Measurements from ENCODE around the gene ZSWIM8.
"Not testable (repeated sequence)": the region's sequence is repeated elsewhere in the genome, so short reads cannot be mapped to it uniquely, and the experiment has no call there.

Gene ZSWIM8

DNA sequence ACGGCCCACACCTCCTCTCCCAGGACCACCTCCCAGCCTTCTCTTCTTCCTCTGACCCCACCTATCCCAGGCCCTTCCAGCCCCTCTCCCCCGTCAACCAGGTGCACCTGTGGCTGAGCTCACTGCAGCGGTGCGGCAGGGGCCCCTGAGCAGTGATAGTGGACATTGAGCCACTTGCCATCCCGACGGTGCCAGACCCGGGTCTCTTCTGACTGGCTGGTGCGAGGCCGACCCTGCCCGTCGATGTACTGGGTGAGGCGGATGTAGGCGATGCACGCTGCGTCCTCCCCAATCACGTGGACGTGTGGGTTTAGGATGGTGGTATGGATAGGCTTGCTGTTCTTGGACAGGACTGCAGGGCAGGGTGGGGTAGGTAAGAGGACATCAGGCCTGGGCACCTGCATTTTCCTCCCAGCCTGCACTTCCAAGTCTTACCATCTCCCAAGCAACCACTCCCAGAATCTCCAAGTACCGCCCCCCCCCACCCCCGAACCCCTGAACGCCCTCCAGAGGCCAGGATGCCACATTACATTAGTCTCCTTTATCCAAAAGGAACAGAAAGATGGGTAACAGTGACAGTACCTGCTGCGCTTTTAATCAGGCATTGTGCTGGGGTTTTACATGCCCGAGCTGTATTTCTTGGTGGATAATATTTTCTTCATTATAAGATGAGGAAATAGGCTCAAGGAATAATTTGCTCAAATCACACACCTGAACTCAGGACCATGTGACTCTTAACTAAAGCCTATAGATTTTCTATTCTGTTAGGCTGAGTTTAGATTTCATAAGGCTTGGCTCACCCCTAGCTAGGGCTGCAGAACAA, 29.7 kb downstream of the ZSWIM8 start:
- no peak for DNase-seq

DNA sequence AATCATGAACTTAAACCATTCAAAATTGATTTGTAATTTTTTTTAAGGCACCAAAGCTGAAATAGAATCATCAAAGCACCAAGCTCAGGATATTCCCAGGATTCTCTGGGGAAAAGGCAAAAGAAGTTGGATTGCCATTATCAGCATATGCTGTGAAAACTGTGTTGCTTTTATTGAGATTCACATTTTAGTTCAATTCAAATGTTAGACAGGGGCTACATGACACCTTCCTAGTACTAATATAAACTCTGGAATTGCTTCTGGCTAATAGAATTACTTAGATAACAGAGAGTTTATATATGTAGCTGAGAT, 30.3 kb downstream of the ZSWIM8 start:
- no peak for DNase-seq

DNA sequence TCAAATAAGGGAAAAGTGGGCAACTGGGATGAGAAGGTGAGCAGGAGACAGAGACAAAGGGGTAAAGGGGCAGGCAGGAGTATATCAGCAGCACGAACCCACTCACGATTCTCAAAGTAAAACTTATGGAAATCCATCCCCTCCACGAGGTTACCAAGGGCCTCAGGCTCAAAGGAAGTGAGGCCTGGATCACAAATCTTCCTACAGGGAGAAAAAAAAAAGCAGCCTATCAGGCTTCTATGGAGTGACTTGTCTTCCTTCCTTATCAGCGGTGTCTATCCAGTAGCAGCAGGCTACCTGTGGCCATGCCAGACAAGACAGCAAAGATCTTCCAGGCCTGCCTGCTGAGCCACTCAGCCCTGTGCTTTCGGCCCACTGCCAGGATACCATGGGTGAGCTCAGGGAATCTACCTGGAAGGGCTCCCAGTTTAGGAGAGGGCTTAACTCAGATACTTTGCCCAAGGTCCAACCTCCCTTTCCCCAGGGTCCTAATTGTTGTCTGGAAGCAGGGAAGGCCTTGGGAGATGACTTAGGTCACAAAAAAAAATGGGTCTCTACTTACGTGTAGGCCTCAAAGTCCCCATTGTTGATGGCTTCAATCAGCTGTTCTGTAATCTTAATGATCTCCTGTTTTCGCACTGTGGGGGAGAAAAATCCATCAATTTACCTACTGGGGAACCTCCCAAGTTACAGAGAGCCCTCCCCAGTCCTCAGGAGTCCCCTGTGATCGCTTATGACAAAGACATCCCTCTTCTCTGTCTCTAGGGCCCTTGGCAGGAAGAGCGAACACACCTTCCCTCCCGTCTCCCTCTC, 31.7 kb downstream of the ZSWIM8 start:
- no peak for DNase-seq

DNA sequence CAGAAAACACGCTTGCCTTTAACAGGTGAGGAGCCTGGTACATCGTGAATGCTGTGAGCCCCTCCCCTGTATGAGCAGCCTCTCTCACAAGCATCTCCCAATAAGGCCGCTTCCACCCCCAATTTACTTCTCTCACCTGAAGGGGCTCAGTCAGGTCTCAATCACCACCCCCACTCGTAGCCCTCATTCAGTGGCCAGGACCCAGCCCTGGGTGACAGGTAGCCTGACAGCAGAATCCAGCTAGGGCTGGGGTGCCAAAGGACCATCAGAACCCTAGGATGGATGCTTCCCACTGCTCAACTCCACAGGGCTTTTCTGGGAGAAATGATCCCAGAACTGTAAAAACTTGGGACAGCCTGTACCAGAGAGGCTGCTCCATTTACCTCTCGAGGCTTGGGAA, 32.4 kb downstream of the ZSWIM8 start:
- no peak for DNase-seq

DNA sequence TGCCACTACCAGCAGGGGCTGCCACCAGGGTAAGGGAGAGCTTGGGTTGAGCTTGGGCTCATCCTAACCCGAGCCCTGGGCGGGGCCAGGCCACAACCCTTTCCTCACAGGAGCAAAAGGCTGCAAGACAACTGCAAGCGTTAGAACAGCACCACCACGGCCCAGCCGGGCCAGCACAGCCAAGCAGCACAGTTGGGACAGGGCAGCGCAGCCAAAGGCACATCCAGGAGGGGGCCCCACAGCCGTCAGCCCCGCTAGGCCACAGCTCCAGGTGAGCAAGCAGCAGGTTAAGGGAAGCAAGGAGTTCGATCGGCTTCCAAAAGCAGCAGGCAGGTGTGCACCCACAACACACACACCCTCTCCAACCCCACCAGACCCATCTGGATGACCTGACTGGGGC, 33.0 kb downstream of the ZSWIM8 start:
- no peak for DNase-seq

DNA sequence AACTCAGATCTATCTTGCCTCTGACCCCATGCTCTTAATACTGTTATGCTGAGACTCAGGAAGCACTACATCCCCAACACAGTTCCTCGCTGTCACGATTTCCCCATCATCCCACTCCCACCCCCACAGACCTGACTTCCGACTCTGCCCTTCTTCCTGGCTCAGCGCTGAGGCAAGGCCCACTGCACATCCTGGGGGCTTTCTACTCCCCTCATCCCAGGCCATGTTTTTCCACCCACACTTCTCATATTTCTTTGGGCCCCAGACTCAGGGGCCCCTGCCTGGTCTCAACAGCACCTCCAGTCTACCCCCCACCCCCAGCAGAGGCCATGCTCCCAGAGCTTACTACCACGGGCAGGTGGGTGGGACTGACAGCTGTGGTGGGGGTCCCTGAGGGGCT, 33.7 kb downstream of the ZSWIM8 start:
- no peak for DNase-seq

DNA sequence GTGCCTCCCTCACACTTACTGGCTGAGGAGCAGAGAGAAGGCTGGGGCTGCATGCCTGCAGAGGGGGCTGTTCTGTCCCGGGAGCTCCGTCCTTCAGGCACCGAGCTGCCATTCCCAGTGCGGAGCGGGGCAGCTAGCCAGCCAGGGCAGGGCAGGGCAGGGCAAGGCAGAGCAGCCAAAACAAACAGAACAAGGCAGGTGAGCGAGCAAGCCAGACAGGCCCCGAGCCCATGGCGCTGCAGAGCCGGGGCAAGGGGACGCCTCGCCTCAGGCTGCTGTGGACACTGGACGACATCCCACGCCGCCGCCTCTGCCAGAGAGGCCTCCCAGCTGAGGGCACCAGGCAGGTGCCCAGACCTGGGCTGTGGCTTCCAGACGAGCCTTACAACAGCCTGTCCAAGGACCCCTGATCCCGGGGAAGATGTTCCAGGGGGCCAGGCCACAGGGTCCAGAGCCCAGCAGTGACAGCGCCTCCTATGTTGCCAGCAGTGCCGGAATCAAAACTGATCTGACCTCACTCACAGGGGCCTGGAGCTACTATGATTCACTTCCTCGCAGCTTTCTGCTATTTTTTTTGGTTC, 34.2 kb downstream of the ZSWIM8 start:
- DNase-seq = no peak

DNA sequence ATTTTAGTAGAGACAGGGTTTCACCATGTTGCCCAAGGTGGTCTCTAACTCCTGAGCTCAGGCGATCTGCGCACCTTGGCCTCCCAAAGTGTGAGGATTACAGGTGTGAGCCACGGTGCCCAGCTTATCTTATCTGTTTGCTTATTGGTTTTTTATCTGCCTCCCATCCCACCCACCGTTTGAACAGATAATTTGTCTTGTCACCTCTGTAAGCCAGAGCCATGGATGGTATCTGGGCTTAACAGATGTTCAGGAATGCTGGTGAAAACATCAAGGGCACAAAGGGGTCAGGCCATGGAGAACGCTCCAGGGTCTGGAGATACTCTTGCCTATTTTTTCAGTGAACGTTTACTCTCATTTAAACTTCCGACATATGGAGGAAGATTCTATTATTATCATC, 38.0 kb downstream of the ZSWIM8 start:
- DNase-seq = no peak

DNA sequence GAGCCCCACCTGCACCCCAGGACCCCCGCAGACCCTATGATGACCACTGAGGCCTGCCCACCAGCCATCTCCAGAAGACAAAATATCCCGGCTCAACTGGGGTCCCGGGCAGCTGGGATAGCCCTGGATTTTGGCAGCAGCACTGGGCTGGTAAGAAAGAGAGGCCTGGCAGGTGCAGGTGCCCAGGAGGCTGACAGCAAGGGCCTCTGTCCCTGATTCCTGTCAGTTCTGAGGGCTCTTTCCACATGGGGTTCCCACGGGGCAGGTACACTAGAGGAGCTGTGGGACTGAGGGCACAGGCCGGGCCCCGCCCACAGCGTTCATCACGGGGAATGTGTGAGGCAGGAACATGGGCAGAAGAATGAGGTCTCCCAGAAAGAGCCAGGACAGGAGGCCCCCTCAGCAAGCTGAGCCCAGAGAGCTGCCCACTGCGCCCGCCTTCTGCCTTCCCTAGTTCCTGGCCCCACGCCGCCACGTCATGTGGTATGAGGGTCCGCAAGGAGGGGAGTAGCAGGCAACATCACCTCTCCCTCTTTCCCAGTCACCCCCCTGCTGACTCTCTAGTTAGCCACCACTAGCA, 38.8 kb downstream of the ZSWIM8 start:
- no peak for DNase-seq

DNA sequence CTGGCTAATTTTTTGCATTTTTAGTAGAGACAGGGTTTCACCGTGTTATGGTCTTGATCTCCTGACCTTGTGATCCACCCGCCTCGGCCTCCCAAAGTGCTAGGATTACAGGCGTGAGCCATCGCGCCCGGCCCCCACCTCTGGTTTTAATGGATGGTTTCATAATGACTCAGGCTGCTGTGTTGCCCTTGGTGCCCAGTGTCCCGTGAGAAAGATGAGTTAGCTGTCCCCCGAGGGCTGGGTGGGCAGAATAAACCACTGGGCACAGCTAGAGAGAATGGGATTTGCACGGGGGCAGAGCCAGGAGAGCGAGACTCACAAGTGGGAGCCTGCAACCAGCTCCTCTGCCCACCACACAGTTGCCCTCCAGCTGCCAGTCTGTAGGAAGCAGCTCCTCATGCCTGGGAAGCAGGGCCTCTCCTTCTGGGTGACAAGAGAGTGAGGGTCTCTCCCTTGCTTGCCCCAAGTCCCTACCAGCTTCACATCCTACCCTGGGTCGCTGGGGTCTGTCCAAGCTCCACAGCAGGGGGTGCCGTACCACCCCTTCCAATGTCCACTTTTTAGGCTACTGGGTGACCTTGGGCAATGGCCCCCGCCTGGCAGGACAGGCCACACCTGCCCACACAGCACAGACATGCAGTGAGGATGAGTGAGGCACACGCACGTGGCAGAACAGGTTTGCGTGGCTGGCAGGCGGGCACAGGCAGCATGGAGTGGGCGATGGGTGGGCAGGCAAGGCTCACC, 42.1 kb downstream of the ZSWIM8 start:
- no peak for DNase-seq

DNA sequence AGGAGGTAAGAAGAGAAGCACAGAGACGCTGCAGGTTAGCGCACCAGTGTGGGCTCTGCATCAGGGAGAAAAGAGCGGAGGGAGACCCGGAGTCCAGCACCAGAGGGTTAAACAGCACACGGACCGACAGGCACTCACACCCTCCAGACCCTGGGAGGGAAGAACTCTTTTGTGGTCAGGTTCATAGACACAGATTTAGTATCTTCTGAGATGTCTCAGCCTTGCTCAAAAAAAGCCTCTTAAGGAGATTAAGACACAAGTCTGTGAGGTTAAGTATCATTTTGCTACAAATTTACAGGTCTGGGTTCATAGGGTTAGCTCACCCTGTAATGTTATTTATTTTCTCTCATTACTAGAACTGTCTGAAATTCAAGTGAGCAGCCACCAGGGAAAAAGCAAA, 42.8 kb downstream of the ZSWIM8 start:
- no peak for DNase-seq

DNA sequence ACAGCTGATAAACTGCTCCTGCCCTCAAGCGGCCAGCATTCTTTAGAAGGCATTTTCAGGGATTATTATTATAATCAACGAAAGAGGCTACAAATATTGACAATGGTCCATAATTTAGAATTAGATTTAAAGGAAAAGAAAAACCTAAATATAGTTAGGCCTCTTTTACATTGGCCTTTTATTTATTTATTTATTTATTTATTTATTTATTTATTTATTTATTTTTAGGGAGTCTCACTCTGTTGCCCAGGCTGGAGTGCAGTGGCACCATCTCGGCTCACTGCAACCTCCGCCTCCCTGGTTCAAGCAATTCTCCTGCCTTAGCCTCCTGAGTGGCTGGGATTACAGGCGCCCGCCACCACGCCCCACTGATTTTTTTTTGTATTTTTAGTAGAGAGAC, 43.7 kb downstream of the ZSWIM8 start:
- not testable (repeated sequence) for DNase-seq

DNA sequence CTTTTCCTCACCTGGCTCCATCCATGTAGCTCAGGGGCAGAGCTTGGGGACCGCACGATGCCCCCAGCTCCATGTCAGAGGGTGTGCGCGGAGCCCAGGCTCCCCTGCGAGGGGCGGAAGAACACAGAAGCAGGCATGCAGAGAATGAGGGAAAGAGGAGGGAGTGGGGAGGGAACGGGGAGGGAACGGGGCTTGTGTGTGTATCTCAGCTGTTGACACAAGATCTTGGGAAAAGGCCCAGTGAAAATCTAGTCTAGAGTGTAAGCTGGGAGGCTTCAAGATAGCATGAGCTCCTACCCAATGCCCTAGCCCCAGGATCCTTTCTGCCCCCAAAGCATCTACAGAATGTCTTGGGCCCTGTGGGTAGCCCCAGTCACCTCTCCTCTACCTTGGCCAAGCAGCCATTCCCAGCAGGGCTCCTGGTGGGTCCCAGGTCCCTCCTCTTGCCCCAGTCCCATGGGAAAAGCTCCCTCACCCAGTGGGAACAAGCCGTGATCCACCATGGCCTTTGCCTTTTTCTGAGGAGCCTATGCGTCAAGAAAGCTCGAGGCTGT, 51.1 kb downstream of the ZSWIM8 start:
- no peak for DNase-seq

DNA sequence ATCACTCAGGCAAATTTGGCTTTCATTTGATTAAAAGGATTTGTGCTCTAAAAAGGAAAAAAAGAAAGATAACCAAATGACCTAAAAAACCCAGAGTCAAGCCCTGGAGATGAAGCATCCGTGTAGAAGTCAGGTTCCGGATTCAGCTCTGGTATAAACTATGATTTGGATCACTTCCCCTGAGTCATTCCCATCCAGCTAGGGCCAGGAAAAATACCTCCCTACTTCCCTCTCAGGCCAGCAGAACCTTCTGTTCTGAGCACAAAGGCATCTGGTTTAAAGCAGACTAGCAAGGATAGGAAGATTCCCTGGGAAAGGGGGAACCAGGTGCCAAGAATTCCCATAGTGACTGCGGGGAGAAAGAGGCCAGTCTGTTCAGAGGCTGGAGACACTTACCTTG, 51.7 kb downstream of the ZSWIM8 start:
- no peak for DNase-seq

DNA sequence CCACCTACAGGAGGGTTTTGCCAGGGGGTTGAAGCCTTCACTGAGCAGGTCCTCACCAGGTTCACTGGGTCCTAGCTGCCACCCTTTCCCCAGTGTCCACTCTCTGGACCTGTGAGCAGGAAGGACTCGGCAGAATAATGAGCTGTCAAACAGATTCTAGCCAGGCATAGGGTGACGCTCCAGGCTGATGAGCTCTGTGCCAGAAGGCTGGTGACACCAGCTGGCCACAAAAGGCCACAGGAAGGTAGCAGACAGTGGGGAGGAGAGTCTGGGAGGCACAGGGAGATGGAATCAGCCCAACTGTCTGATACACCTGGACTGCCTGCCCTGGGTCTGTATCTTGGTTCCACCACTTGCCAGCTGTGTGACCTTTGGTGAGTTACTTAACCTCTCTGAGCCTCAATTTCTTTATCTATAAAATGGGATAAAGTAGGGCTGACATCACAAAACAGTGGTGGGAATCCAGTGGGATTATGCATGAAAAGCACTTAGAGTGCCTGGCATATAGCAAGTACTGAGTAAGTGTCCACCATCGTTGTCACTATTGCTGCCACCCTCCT, 52.7 kb downstream of the ZSWIM8 start:
- no peak for DNase-seq

DNA sequence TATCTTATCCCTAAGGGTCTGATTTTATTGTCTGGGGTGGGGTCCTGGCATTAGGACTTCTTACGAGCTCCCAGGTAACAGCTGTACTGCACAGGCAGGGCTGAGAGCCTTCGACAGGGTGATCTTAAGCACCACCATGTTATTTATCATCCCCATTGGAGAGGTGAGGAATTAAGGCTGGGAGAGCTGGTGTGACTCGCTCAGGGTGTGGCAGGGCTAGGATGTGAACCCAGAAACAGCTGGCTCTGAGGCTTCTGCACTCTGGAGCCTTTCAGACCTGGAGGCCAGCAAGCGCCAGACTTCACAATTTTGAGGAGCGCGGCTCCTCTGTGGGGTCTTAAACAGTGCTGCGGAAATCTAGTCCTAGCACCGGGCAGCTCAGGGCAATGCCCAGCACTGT, 53.4 kb downstream of the ZSWIM8 start:
- no peak for DNase-seq

DNA sequence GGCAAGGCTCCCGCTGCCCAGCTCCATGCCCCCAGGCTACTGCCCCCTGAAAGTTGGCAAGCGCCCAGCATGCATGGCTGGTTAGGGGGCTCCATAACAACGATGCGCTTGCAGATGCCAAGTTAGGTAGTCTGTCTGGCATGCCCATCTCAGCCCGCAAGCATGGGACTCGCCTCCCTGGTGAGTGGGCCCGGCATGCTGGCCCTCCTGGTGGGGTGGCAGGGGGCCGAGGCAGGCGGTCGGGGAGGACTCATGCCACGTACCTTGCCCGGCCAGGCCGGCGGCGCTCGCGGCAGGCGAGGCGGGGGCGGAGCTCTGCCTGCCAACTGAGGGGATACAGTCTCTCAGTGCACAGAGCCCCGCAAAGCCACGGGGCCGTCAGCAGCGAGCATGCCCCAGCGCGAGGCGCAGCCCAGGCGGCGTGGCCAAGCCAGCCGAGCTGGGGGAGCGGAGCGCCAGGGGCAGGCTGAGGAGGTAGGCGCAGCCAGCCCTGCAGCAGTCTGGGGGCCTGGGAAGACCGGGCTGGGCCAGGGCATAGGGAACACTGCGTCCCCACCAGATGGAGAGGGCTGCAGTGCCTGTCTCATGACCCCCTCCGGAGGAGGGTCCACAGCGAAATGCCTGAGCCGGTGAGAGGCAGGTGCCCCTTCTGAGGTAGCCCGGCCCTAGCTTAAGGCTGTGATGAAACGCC, 54.0 kb downstream of the ZSWIM8 start:
- no peak for DNase-seq

DNA sequence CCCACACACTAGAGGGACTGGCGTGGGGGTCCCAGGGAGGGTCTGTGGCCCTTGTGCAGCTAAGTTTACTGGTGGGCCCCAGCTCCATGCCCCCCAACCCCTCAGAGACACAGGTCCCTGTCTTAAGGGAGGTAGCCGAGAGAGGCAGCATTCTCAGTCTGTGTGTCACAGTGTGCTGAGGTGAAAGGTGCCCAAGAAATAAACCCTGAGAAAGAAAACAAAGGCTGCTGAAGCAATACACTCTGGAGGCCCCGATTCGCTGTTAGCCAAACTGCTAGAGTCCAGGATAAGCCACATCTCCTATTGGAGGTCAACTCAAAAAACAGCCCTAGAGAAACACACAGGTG, 54.6 kb downstream of the ZSWIM8 start:
- DNase-seq = no peak

DNA sequence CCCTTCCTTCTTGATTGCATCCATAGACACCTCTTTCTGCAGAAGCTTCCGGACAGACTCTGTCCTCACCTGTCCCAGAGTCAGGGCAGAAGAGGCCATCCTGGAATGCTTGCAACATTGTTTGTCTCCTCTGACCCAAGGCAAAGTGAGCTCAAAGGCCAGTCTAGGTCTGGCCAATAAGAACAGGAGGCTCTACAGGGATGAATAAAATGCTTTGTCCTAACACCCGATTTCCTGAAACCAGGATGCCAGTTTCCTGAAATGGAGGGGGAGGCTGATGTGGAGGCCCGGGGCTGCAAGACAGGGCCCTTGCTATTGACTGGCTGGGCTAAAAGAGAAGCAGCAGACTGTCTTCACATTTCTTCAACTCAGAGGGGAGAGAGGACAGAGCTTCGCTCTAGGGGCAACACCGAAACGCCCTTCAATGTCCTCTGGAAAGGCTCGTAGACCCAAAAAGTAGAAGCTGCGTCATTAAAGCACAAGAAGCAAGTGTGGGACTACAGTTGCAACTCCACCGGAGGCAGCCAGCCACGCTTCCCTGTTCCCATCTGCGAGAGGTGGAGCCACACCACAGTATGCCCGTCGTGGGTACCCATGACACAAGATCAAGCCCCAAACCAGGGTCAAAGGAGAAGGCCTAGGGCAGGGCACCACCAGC, 55.1 kb downstream of the ZSWIM8 start:
- DNase-seq = no peak

DNA sequence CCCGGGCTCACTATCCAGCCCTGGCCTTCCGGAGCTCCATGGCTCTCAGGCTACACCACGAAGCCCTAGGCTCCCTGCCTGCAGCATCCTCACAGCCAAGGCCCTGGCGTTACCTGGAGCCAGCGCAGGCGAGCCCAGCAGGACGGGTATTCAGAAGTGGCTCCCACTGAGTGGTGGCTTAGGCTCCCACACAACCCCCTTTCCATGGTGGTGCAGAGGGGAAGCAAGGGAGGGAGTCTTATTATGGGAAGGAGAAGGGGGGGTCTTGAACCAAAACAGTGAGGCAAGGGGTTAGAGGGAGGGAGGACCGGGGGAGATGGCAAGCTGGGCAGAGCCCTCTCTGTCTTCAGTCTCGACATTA, 55.6 kb downstream of the ZSWIM8 start:
- DNase-seq = no peak

DNA sequence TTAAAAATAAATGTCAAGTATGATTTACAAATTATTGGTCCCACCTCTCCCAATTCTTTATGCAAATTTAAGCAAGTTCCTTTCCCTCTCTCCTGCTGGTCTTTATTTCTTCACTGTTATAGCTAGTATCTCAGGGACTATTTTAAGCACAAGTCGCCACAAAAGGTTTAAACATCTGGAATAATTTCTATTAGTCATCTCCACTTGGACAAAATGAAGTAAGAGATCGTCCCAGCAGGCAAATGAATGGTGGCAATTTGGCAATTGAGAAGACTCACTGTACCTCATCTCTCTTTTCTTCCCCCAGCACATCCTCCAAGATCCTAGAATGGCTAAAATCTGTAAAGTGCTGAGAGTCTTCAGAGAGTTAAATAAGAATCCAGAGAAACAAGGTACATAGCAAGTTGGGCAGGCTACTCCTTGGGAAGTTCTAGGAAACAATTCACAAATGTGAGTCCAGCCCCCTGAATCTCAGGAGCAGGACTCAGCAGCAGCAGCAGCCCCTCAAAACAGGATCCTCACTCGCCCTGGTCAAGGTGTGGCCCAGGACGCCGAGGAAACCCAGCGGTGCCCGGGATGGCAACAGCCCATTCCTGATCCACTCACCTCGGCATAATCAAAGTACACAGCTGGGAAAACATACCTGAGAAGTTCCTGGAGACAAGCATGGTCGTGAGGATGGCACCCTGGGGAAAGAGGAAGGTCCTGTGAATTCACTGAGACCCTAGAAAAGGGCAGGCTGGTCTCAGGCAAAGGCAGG, 56.3 kb downstream of the ZSWIM8 start:
- no peak for DNase-seq

Measured in NCI-H524 (cell line).